ENCODE results near the gene DDX51. TPM values are rescaled to one million over a fixed set of nuclear protein-coding genes. Genes with fewer than 3 reads are reported as not detected.

DDX51 gene
- total RNA-seq, 4 donors from 2014 or later = 6.8 to 18.6 (median 9.5) TPM

GRCh38 chr12:132143336-132144071, 615 bp downstream of the DDX51 start:
- no peak for TF ChIP-seq CTCF (IDR thresholded peaks at IDR 0.05; ENCODE audit: low read depth)

- no peak for TF ChIP-seq CTCF (IDR thresholded peaks at IDR 0.05; ENCODE audit: low read depth)
Observed at GRCh38 chr12:132142679-132143335, 1.3 kb downstream of the DDX51 start.

- no peak for TF ChIP-seq CTCF (IDR thresholded peaks at IDR 0.05; ENCODE audit: low read depth)
Observed at GRCh38 chr12:132141976-132142678, 2.0 kb downstream of the DDX51 start.

- TF ChIP-seq CTCF (IDR thresholded peaks at IDR 0.05; ENCODE audit: low read depth) = no peak
Observed at GRCh38 chr12:132140918-132141841, 2.9 kb downstream of the DDX51 start.

- no peak for TF ChIP-seq CTCF (IDR thresholded peaks at IDR 0.05; ENCODE audit: low read depth)
Observed at GRCh38 chr12:132140501-132140900, 3.6 kb downstream of the DDX51 start.

- TF ChIP-seq CTCF (IDR thresholded peaks at IDR 0.05; ENCODE audit: low read depth) = no peak
Observed at GRCh38 chr12:132139912-132140311, 4.2 kb downstream of the DDX51 start.
